HG03039 (cell line): ENCODE data around the gene SUSD6.

Source experiments
- ATAC-seq: cut with Tn5 transposase; IDR thresholded peaks from one replicate; pipeline ENCODE4 v1.9.1; 2021; ENCODE audit warnings: mild to moderate bottlenecking, moderate library complexity; ENCODE audit not compliant: unreplicated experiment

The SUSD6 gene

GRCh38 chr14:69611172-69612013, at the start of gene SUSD6:
Gene SUSD6 (plus strand): TSS chr14:69611596. CDS start chr14:69658593, 46,997 bp downstream.
- ATAC-seq, result peak; percentile 49

DNA sequence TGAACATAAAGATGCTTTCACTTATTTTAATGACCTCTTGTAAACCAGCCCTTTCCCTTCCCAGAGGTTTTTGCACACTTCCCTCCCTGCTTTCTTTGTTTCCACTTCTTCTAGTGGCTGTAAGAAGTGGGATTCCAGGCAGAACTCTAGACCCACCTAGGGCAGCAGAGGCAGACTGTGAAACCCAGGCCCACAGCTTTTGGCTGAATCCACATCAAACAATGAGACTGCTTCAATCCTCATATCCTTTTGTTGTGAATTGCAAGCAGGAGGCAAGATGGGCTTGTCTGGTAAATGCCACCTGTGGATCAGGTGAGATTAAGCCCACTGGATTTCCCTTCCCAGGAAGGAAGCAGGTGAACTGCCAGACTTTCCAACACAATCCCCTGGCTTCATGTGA, 49.5 kb upstream of the SUSD6 start:
- ATAC-seq, result no peak

- no peak for ATAC-seq
These were observed 43.8 kb upstream of the SUSD6 start for GRCh38 chr14:69567563-69567962.

DNA sequence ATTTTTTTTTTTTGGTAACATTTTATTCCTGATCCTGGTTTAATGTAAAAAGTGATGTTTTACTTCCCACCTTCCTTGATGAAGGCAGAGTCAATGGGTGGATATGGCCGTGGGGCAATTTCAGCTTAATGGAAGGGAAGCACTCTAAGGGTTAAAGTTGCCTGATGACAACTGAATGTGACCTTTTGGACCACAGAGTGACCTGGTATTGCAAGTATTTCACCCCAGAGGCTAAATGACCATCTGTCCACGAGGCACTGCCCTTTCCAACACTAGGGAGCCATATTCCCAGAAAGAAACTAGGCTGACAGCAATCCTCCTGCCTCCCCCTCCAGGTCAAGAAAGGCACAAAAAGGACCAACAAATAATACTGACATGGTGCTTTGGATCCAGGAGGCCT, 41.5 kb upstream of the SUSD6 start:
- ATAC-seq, result no peak

DNA sequence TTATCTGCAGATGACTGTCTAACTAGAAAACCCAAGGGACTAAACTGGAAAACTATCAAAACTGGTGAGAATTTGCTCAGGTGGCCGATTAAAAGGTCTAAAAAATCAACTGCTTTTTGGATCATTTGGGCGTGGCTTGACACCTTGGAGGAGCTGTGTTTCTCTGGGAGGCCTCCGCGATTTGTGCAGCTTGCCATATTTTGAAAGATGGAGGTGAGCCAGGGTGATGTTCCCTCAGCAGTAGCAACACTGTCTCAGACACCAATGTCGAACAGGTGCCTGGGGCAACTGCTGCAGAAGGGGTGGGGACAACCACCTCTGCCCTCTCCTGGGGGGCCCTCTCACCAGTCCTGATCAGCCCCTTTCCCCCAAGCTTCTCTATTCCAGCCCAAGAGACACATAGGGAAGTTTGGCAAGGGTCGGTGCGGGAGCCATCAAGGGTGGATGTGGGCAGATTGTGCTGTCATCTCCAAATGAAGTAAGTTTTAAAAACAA, 40.5 kb upstream of the SUSD6 start:
- no peak for ATAC-seq

- no peak for ATAC-seq
These were observed 39.9 kb upstream of the SUSD6 start for GRCh38 chr14:69571449-69572029.

GRCh38 chr14:69572030-69572840, 39.2 kb upstream of the SUSD6 start:
- ATAC-seq, result no peak

DNA sequence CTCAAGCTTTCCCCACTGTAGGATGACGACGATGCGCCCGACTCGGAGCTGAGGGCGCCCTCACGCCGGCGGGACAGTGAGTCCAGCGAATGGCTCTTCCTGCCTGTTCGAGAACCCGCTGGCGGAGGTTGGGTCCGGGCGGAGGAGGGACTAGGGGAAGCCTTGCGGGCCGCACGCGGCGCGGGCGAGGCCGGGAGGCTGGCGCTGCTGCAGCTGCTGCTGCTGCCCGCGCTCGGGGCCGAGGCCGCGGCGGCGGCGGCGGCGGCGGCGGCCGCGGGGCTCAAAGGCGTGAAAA, 38.6 kb upstream of the SUSD6 start:
- ATAC-seq, result no peak

DNA sequence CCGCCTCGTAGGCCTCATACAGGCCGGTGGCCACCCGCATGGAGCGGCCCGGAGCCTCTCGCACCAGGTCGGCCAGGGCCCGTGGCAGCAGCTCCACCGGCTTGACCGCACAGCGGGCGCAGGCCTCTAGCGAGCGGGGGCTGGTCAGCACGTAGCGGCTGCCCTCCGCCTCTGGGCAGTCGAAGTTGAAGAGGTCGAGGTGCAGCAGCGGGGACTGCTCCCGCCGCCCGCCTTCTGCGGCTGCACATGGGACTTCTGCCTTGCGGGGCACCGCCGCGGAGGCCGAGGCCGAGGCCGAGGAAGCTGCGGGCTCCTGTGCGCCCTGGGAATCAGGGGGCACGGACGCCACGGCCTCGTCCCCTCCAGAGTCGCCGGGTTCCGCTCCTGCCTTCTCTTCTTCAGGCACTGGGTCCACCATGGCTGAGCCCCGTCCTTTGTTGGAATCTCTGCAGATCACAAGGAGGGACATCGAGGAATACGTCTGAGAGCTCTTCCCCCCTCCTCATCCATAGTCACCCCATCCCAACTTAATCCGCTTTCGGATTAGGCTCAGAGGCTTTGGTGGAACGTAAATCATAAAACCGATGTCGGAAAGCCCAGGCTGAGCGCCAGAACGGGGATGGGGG, 38.1 kb upstream of the SUSD6 start:
- no peak for ATAC-seq

GRCh38 chr14:69573831-69574262, 37.5 kb upstream of the SUSD6 start:
- no peak for ATAC-seq

DNA sequence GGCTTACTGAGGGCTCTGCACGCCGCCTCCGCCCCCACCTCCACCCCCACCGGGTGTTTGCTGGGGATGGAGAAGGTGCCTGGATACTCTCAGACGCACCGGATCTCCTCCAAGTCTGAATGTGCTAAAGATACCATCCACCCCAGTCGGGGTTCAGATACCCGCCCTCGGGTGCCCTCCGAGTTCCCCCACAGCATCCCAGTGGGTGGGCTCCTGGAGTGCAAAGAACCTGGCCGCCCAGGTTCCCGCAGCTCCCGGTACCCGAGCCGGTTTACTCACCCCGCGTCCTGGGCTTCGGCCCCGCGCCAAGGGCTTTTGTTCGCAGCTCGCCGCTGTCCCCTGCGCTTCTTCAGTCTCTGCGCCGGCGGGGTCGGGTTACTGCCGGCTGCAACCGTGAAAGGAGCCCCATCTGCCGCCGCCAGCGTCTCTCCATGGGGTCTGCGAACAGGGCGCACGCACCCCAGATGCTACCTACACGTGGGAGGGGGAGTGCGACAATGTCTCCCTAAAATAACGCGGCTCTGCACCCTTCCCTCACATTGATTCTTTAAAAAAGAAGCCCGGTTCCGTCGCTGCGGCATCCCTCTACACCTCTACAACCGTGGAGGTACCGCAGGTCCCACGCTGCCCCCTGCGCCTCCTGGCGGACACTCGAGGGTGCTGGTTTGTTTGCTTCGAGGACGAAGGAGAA, 37.0 kb upstream of the SUSD6 start, which contains the start of gene CCDC177:
Gene CCDC177, minus strand, starts transcription at position 609 of the 691 bp plus-strand sequence. CDS start 1,249 bp downstream, outside the sequence.
- no peak for ATAC-seq

DNA sequence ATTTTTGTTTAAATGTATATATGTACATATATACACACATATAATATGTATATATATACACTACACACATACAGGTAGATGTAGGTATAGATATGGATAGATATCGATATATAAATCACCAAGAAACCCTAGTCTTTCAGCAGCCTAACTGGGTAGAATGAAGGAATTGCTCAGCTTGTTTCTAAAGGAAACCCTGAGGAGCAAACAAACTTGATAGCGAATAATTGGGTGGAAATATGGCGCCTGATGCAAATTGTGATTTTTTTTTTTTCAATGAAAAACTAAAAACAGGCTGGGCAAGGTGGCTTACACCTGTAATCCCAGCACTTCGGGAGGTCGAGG, 36.5 kb upstream of the SUSD6 start:
- ATAC-seq, result no peak

GRCh38 chr14:69579476-69579875, 31.9 kb upstream of the SUSD6 start:
- ATAC-seq, result no peak

DNA sequence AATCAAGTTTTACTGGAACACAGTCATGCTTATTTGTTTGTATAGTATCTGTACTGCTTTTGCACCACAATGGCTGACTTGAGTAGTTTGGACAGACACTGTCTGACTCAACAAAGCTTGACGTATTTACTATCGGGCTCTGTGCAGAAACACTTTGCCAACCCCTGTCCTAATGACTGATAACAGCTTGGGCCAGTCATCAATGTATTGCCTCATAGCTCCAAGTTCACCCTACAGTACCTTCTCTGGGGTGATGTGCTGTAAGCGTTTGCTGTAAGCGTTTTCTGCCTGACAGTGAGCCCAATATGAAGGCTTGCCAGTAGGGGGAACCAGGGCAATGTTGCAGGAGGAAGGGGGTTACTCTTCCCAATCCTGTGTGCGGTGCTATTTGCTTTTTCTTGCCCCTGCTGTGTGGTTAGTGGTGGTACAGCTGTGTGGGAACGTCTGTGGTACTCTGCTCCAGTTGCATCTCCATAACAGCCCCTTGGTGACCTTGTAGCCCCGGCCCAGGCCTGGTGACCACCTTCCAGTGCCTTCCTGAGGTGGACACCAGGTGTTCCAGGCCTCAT, 31.3 kb upstream of the SUSD6 start:
- ATAC-seq, result no peak

- no peak for ATAC-seq
These were observed 30.0 kb upstream of the SUSD6 start for GRCh38 chr14:69581316-69581935.

- no peak for ATAC-seq
These were observed 29.2 kb upstream of the SUSD6 start for GRCh38 chr14:69582212-69582611.

DNA sequence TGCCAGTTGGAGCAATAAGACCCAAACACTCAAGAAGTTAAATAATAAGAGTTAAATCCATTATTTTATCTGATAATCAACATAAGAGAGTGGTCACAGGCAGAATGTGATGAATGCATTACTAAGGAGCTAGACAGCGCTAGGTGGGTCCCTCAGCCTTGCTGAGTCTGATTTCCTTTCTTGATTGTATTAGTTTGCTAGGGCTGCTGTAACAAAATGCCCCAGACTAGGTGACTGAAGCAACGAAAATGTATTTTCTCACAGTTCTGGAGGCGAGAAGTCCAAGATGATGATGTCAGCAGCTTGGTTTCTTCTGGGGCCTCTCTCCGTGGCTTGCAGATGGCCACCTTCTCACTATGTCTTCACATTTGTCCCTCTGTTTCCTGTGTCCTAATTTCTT, 28.6 kb upstream of the SUSD6 start:
- no peak for ATAC-seq

DNA sequence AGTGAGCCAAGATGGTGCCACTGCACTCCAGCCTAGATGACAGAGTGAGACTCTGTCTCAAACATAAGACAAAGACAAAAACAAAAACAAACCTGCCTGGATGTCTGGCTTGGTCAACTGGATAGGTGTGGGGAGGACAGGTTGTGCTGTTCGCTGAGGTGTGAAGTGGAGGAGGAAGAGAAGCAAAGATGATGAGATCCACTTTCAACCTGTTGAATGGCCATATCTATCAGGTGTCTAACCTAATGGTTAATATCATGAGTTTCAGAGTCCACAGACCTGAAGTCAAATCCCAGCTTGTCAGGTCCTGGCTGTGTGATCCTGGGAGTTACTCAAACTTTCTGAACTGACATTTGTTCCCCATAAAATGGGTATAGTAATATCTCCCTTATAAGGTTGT, 27.0 kb upstream of the SUSD6 start:
- ATAC-seq, result no peak

DNA sequence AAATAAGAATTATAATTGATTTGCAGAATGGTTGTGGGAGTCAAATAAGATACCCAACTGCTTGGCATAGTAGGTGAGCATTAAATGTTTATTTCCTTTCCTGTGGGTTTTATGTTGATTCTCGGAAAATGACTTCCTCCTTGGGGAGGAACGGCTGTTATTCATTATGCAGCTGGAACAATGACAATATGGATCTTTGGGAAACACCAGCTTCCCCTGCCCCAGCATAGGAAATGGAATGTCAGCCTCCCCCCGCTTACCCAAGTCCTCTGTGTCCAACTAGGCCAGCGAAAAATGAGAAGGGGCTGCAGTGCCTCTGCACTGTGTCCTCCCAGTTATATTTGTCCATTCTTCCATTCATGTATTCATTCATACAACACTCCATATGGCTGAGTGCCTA, 25.0 kb upstream of the SUSD6 start:
- no peak for ATAC-seq

DNA sequence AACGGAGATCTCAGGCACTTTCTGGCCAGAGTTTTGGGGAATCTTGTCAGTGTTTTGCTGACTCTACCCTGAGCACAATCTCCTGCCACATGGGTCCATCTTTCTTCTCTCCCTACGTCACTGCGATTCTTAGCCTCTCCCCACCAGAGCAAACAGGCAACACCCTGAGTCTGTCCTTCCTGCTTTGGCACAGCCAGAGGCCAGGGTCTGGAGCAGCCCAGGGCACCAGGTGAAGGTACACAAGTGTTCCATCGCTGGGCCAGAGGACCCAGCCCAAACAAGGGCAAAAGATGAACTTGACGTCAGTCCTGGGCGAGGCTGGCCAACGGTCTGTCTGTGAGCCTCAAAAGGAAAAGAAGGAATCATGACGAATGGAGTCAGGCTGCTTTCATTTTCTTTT, 24.0 kb upstream of the SUSD6 start:
- no peak for ATAC-seq
